ENCODE data around the gene SPATA3.

- TF ChIP-seq CTCF (IDR thresholded peaks at IDR 0.05; ENCODE audit: low read length) (no peak), EZH2 (IDR thresholded peaks at IDR 0.05; ENCODE audit: borderline replicate concordance, low read length) (no peak)
These were observed 14.2 kb upstream of the SPATA3 start for GRCh38 chr2:230981704-230982103.

Measured in OCI-LY1 (cell line).